GM18507 (cell line): Measurements from ENCODE around the gene DYNC2I2.
"Not testable (repeated sequence)": the region's sequence is repeated elsewhere in the genome, so short reads cannot be mapped to it uniquely, and the experiment has no call there.

ENCODE experiments used
- DNase-seq: peaks from one replicate; pipeline ENCODE4 v3.0.0; 2011; ENCODE audit warnings: low read depth; ENCODE audit not compliant: insufficient read length; ENCODE audit errors: extremely low spot score
- FAIRE-seq: peaks from 2 replicates; lab custom pipeline; 2011; peaks lifted over from hg19 to GRCh38; lab: Jason Lieb, UNC

DYNC2I2 gene

DNA sequence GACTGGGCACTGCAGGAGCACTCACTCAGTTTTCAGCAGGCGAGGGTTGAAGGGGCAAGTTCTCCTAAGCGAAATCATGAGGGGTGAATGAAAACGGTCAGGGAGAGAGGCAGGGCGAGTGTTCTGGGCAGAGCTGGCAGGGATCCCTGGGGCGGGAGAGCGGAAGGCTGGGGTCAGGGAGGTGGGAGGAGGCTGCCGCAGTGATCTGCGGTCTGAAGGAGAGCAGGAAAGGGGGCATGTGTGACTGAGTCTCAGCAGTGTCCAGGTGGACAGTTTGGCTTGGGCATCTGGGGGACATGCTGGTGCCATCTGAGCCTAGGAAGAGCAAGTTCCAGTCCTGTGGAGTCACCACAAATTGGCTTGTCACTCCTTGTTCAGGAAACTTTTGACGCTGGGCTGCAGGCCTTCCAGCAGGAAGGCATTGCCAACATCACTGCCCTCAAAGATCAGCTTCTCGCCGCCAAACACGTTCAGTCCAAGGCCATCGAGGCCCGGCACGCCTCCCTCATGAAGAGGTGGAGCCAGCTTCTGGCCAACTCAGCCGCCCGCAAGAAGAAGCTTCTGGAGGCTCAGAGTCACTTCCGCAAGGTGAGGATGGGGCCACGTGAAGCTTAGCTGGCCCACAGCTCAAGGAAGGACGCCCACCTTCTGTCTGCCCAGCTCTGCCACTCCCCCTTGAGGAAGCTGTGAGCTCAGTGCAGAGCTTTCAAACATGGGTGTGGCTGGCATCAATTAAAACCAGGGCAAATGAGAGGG lies 31.1 kb downstream of the DYNC2I2 start:
- DNase-seq (no peak), FAIRE-seq (no peak)

DNA sequence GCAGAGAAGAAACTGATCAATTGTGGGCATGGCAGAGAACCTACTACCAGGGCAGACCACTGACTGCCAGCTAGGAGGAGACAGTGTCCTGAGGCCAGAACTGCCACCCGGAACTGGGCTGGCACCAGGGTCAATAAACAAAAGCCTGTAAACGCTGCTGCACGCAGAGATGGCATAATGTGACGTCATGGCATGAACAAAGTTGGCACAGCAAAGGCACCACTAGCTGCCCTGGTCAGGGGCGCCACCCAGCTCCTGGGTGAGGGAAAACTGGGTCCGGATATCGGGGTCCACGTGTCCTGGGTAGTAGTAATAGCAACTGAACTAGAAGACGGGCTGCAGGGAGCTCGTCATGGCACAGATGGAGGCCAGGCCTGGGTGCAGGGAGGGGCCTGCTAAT lies 32.1 kb downstream of the DYNC2I2 start:
- no peak for FAIRE-seq
- DNase-seq = no peak

DNA sequence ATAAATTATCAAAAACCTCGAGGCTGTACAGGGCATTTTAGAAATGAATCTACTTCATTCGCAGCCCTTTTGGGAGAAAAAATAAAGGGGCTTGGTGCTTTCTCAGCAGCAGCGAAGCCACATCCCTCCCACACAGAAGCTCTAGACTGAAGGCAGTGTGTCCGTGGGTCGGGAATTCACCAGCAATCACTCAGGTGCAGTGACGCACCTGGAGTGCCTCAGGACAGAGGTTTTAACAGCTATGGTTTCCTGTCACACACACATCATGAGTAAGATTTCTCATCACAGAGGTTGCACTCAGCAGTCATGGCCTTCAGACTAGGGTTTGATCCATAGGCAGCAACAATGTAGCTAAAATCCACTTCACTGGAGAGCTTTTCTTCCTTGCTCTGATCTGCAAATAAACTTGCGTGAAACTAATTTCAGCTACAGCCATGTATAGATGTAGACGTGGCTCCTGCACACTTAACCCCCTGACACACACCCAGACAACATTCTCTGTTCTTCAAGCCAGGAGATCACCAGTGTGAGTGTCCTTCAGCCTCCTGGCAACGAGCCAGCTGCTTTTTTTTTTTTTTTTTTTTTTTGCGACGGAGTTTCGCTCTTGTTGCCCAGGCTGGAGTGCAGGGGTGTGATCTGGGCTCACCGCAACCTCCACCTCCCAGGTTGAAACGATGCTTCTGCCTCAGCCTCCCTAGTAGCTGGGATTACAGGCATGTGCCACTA lies 34.8 kb downstream of the DYNC2I2 start:
- DNase-seq = no peak
- FAIRE-seq = no peak

DNA sequence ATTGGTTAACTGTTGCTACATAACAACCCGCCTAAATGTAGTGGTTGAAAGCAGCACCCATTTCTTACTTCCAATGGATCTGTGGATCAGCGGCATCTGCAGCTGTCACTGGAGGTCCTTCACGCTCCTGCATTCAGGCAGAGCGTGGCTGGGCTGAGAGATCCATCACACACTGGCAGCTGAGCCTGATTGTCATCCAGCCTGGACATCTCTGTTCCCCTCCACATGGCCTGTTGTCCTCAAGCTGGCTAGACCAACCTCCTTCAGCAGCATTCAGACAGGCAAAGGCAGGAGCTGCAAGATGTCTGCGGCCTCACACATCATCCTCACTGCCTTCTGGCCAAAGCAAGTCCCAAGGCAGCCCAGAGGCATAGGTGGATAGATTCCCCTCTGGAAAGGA lies 36.9 kb downstream of the DYNC2I2 start:
- DNase-seq (no peak), FAIRE-seq (no peak)

GRCh38 chr9:128619127-128619526 lies 37.5 kb downstream of the DYNC2I2 start:
- FAIRE-seq (no peak), DNase-seq (no peak)

- DNase-seq (no peak), FAIRE-seq (no peak)
Observed at GRCh38 chr9:128617943-128618342, 38.7 kb downstream of the DYNC2I2 start.

DNA sequence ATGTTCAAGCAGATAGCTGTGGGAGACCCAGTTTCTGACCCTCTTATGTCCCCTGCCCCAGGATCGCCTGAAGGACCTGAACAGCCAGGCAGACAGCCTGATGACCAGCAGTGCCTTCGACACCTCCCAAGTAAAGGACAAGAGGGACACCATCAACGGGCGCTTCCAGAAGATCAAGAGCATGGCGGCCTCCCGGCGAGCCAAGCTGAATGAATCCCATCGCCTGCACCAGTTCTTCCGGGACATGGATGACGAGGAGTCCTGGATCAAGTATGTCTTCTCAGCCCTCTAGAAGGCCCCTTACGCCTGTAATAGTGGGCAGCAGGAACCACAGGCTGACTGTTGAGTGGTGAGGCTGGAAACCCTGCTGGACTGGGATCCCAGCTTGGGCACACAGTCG lies 41.1 kb downstream of the DYNC2I2 start:
- FAIRE-seq = no peak
- no peak for DNase-seq

DNA sequence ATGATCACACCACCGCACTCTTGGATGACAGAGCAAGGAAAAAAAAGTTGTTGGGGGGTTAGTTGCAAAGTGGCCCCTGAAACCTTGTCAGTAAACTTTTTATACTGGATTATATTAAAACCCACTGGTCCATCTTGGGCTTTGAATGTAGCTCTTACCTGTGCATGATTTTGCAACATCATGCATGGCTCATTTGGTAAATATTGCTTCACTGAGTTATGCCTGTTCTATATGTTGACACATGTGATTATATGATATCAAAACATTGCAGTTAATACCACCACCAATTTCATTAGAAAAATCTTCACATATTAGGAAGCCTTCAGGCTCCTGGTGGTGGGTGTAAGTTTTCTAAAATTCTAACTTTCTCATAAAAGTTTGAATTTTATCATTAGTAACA lies 41.9 kb downstream of the DYNC2I2 start:
- DNase-seq (no peak), FAIRE-seq (no peak)

DNA sequence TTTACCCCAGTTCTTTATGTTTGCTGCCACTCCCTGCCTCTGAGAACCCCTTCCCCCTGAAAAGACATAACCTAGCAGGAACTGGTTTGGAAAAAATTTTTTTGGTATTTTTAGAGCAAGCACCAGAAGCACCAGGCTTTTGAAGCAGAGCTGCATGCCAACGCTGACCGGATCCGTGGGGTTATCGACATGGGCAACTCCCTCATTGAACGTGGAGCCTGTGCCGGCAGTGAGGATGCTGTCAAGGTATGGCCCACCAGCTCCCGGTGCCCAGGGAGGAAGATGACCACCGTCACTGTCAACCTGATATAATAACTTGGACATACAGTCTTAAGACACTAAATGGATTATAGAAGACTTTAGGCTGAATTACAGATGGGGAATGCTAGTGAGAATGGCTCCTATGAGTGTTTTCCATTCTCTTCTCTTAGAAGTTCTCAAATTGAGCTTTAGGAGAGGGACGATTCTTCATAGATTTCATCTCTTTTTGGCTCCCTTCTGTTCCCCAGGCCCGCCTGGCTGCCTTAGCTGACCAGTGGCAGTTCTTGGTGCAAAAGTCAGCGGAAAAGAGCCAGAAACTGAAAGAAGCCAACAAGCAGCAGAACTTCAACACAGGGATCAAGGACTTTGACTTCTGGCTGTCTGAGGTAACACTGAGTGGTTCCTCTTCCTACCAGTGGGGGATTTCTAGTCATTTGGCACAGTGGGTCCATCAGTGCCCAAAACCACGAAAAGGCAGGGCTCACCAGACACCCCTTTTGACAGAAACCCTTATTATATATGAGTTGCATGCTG lies 44.9 kb downstream of the DYNC2I2 start:
- no peak for FAIRE-seq
- no peak for DNase-seq

- no peak for FAIRE-seq
- no peak for DNase-seq
Observed at GRCh38 chr9:128610897-128611296, 45.8 kb downstream of the DYNC2I2 start.

GRCh38 chr9:128607642-128608350 lies 48.9 kb downstream of the DYNC2I2 start:
- FAIRE-seq = no peak
- no peak for DNase-seq

DNA sequence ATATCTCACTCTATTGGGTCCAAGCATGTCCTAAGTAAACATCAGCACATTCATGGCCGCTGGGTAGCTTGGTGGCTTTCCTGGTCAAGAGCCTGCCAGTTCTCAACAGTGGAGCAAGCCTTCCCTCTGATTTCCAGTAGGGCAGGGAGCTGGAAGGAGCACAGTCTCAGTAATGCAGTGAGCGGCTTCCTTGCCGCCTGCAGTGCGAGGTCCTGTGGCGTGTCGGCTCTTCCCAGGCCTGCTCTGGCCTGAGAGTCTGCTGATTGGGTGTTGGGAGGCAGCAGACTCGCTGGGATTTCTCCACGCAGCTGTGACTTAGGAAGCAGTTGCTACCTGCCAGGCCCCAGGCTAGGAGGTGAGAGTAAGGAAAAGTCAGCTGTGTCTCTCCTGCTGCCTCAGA lies 53.0 kb downstream of the DYNC2I2 start:
- FAIRE-seq (no peak), DNase-seq (no peak)

DNA sequence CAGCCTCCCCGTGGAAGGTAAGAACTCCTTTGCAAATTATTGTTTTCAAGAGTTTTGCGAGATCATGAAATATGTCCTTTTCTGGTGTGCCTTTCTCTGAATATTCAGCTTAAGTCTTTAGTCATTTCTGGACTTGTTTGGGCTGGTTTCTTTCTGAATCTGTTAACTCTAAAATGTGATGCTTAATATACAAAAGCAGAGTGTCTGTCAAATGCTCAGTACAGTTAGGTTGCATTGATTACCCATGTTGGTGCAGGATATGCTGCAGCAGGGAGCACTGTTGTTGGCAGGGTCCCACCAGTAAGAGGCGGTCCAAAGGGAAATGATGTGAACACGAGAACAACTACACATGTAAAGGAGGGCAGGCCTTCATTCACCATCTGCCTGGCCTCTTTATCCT lies 56.5 kb downstream of the DYNC2I2 start:
- no peak for FAIRE-seq
- no peak for DNase-seq

GRCh38 chr9:128595471-128595870 lies 61.2 kb downstream of the DYNC2I2 start:
- DNase-seq = no peak
- no peak for FAIRE-seq

GRCh38 chr9:128593856-128594255 lies 62.8 kb downstream of the DYNC2I2 start:
- DNase-seq = no peak
- no peak for FAIRE-seq

DNA sequence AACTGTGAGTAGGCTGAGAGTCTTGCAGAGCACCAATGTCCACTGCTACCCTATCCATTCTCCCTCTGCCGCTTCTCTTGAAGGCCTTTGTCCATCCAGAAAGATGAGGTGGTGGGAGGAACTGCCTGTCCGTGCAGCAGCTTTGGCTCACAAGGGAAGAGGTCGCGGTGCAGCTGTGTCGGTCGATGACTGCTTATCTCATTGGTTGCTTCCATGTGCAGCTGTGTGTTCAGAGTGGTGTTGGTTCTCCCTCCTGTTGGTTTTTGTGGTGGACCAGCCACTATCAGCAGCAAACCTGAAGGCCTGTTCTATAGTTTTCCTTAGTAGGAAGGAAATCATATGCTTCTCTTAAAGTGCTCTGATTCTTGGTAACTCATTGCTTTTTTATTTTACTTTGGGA lies 63.6 kb downstream of the DYNC2I2 start:
- FAIRE-seq (no peak), DNase-seq (no peak)

DNA sequence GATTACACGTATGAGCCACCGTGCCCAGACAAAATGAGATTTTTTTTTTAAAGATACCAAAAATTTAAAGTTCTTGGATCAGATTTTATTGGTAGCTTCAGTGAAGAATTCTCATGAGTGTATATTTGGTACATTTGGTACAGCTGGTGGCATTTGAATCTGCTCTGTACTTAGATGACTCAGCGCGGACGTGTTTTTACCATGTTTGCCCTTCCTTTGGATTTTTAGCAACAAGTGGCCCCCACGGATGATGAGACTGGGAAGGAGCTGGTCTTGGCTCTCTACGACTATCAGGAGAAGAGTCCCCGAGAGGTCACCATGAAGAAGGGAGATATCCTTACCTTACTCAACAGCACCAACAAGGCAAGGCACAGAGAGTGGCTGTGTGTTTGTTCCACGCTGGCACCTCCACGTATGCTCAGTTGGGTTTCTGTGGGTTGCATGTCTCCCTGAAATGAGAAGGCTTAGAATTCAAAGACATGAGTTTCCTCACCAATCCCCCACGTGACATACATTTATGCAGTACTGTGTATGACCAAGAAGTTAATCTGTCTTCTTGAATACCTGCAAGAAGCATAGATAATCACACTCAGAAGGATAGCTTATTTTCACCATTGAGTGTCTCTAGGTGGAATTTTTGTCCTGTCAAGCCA lies 67.9 kb downstream of the DYNC2I2 start:
- DNase-seq = no peak
- FAIRE-seq = no peak

DNA sequence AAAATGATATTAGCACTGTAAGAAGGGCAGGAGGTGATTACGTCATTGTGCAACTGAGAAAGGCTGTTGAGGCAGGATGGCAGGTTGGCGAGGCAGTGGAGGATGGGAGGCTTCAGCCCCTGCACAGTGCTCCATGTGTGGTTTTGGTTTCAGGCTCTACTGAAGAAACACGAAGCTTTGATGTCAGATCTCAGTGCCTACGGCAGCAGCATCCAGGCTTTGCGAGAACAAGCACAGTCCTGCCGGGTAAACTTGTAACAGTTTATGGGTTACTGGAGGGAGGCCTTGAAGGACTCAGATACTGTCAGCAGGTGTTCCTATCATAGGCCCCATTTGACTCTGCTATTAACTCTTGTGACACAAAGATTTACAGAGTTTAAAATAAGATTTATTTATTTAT lies 69.2 kb downstream of the DYNC2I2 start:
- DNase-seq = no peak
- FAIRE-seq = peak; percentile 24

DNA sequence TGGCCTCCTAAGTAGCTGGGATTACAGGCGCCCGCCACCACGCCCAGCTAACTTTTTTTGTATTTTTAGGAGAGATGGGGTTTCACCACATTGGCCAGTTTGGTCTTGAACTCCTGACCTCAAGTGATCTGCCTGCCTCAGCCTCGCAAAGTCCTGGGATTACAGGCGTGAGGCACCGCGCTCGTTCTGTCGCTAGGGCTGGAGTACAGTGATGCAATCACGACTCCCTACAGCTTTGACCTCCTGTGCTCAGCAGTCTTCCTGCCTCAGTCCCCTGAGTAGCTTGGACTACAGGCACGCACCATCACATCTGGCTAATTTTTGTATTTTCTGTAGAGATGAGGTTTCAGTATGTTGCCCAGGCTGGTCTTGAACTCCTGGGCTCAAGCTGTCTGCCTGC lies 69.7 kb downstream of the DYNC2I2 start:
- DNase-seq, FAIRE-seq: not testable (repeated sequence)
